Progenitor cell of endocrine pancreas (in vitro differentiated cells): ENCODE results near the gene ANKS6. TPM values are rescaled to one million over a fixed set of nuclear protein-coding genes. Genes with fewer than 3 reads are reported as not detected.

ENCODE experiments used
- DNase-seq: peaks from one replicate; pipeline ENCODE4 v3.0.0; 2021; ENCODE audit warnings: low spot score; ENCODE audit not compliant: unreplicated experiment
- H3K27ac Mint-ChIP-seq: 2 replicates; pipeline ENCODE4 v1.8.0; 2021; ENCODE audit warnings: mild to moderate bottlenecking, moderate library complexity, mixed read lengths
- H3K27me3 Mint-ChIP-seq: 2 replicates; pipeline ENCODE4 v1.8.0; 2021; ENCODE audit warnings: mixed read lengths
- H3K36me3 Mint-ChIP-seq: 2 replicates; pipeline ENCODE4 v1.8.0; 2022; ENCODE audit warnings: mixed read lengths; ENCODE audit not compliant: insufficient read depth
- H3K4me1 Mint-ChIP-seq: 2 replicates; pipeline ENCODE4 v1.8.0; 2021; ENCODE audit warnings: low read depth, mixed read lengths
- H3K4me3 Mint-ChIP-seq: 2 replicates; pipeline ENCODE4 v1.8.0; 2021; ENCODE audit warnings: low read depth, mild to moderate bottlenecking, moderate library complexity, mixed read lengths
- H3K9me3 Mint-ChIP-seq: 2 replicates; pipeline ENCODE4 v1.8.0; 2021; ENCODE audit warnings: low read depth, mixed read lengths
- total RNA-seq: library from RNA; stranded (reverse); gene quantifications from 2 replicates; pipeline ENCODE4 v1.2.1, GENCODE V29; 2021
- TF ChIP-seq, protein P1 (sequence below): fragments of 200-600 bp; sonication (generic); IDR thresholded peaks from one replicate; pipeline ENCODE4 v1.5.0; 2021; ENCODE audit warnings: antibody characterized with exemption, mild to moderate bottlenecking; ENCODE audit not compliant: unreplicated experiment

Gene ANKS6
- total RNA-seq, 1 donor from 2014 or later = 39.7 TPM

DNA sequence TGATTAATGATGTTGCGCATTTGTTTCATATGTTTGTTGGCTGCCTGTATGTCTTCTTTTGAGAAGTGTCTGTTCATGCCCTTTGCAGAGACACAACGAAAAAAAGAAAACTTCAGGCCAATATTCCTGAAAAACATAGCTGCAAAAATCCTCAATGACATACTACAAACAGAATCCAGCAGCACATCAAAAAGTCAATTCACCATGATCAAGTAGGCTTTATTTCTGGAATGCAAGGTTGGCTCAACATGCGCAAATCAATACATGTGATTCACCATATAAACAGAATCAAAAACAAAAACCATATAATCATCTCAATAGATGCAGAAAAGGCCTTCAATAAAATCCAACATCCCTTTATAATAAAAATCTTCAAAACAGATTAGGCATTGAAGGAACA is 1.9 kb upstream of the ANKS6 start:
- H3K4me3 Mint-ChIP-seq = peak overlapping the region; percentile 9
- H3K36me3 Mint-ChIP-seq = no peaks in the 10 kb centered on the region

DNA sequence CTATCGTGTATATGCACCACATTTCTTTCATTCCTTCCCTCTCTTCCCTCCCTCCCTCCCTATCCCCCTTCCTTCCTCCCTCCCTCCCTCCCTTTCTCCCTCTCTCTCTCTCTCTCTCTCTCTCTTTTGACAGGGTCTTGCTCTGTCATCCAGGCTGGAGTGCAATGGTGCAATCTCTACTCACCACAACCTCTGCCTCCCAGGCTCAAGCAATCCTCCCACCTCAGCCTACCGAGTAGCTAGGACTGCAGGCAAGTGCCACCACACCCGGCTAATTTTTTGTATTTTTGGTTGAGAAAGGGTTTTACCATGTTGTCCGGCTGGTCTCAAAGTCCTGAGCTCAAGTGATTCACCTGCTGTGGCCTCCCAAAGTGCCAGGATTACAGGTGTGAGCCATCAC is 1.1 kb upstream of the ANKS6 start:
- Mint-ChIP-seq H3K4me3 (peak overlapping the region; percentile 36), H3K27me3 (peaks cover 2% of the 10 kb centered on the region), H3K9me3 (no peaks in the 10 kb centered on the region), H3K27ac (no peak overlapping the region), H3K4me1 (peaks cover 9% of the 10 kb centered on the region), H3K36me3 (no peaks in the 10 kb centered on the region)
- TF ChIP-seq, protein P1, sequence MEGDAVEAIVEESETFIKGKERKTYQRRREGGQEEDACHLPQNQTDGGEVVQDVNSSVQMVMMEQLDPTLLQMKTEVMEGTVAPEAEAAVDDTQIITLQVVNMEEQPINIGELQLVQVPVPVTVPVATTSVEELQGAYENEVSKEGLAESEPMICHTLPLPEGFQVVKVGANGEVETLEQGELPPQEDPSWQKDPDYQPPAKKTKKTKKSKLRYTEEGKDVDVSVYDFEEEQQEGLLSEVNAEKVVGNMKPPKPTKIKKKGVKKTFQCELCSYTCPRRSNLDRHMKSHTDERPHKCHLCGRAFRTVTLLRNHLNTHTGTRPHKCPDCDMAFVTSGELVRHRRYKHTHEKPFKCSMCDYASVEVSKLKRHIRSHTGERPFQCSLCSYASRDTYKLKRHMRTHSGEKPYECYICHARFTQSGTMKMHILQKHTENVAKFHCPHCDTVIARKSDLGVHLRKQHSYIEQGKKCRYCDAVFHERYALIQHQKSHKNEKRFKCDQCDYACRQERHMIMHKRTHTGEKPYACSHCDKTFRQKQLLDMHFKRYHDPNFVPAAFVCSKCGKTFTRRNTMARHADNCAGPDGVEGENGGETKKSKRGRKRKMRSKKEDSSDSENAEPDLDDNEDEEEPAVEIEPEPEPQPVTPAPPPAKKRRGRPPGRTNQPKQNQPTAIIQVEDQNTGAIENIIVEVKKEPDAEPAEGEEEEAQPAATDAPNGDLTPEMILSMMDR = no peak
- DNase-seq = no peak

More for the DNA sequence above, 1.9 kb upstream of the ANKS6 start:
- Mint-ChIP-seq H3K27me3 (peaks cover 2% of the 10 kb centered on the region), H3K27ac (no peak overlapping the region), H3K9me3 (no peaks in the 10 kb centered on the region), H3K4me1 (peaks cover 9% of the 10 kb centered on the region)
- no peak for DNase-seq
- TF ChIP-seq, protein P1 = no peak

DNA sequence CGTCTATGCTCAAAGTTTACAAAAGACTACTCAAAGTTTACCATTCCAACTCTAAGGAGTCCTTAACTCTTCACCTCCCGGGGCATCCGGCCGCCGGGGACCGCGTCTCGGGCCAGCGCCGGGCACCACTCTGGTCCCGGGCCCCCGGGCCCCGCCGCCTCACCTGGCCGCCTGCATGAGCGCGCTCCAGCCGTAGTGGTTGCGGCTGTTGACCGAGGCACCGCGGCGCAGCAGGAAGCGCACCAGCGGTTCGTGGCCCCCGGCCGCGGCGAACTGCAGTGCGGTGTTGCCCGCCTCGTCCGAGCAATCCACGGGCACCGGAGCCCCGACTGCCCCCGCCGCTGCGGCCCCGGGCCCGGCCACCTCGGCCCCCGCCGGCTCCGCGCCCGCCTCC is 388 bp downstream of the ANKS6 start:
- Mint-ChIP-seq H3K27ac (peak overlapping the region; percentile 77), H3K27me3 (no peaks in the 10 kb centered on the region), H3K4me3 (peak overlapping the region; percentile 73), H3K36me3 (peaks cover 1% of the 10 kb centered on the region), H3K9me3 (no peaks in the 10 kb centered on the region), H3K4me1 (peaks cover 19% of the 10 kb centered on the region)
- TF ChIP-seq, protein P1 = no peak
- DNase-seq = peak; percentile 31

DNA sequence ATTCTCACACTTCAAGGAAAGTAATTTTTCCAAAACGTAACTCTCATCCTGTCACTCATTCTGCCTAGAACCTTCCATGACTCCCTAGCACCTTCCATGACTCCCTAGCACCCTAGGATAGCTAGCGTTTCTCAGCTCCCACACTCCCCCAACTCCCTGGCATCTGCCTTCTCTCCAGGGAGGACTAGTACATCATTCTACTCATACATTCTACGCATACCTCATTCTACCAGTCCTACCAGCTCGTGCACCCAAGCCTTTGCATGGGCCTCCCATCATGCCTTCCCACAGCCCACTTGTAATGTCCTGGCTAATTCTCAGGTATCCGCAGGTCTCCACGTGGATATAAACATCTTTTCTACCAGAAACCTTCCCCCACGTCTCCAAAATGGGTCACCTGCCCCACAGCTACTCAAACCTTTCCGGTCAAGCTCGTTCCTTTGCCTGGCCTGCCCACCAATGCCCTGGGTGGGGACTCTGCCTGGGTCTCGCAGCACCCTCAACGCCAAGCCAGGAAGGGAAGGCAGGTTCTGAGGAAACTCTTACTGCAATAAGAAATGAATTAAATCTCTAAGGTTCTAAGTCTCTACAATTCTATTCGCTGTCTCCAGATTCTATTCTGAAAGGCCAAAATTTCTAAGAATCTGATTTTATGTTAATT is 930 bp downstream of the ANKS6 start:
- H3K4me3 Mint-ChIP-seq = peak overlapping the region; percentile 73
- DNase-seq = no peak
- H3K27ac Mint-ChIP-seq = peak overlapping the region; percentile 77
- H3K27me3 Mint-ChIP-seq = no peaks in the 10 kb centered on the region
- peaks cover 1% of the 10 kb centered on the region for H3K36me3 Mint-ChIP-seq
- peaks cover 19% of the 10 kb centered on the region for H3K4me1 Mint-ChIP-seq
- TF ChIP-seq, protein P1 = no peak
- H3K9me3 Mint-ChIP-seq = no peaks in the 10 kb centered on the region

DNA sequence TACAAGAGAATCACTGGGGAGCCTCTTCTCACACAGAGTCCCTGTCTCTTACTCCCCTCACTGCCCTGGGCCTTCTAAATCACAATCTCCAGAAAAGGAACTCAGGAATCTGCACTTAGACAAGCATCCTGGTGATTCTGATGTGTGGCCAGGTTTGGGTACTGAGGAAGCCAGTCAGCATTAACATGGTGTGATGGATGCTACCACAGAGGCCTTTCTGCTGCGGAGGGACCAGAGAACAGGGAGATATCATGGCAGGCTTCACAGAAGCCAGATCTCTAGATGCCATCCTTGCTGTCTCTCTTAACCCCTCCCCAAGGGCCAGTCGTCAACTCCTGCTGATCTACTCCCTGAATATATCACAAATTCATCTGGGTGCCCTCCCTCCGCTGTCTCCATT is 1.6 kb downstream of the ANKS6 start:
- Mint-ChIP-seq H3K9me3 (no peaks in the 10 kb centered on the region), H3K4me3 (peak overlapping the region; percentile 73), H3K36me3 (peaks cover 1% of the 10 kb centered on the region), H3K4me1 (peaks cover 19% of the 10 kb centered on the region), H3K27ac (no peak overlapping the region), H3K27me3 (no peaks in the 10 kb centered on the region)
- no peak for DNase-seq
- TF ChIP-seq, protein P1 = no peak
